SK-N-SH (cell line): ENCODE results near the gene TSC22D1. TPM values are rescaled to one million over a fixed set of nuclear protein-coding genes. Genes with fewer than 3 reads are reported as not detected.

Experiments used
- CTCF ChIA-PET: fragments of 300-600, 350-600 bp; formaldehyde crosslinking; extraction: SDS; loops from one replicate; lab custom pipeline; 2021; lab: Yijun Ruan, JAX
- POLR2A ChIA-PET: fragments of 350-600 bp; sonication (Branson Sonifier 250); formaldehyde crosslinking; extraction: SDS; loops from one replicate; lab custom pipeline; 2020; ENCODE audit warnings: antibody characterized with exemption, inconsistent platforms; lab: Yijun Ruan, JAX
- DNase-seq: peaks from one replicate; pipeline ENCODE4 v3.0.0; 2012
- H2AFZ ChIP-seq: fragments of 200-600 bp; sonication (generic); 2 replicates; pipeline ENCODE4 v1.8.1; 2016; ENCODE audit warnings: antibody characterized with exemption, mild to moderate bottlenecking, low read depth
- H3F3A ChIP-seq: fragments of 200-600 bp; sonication (generic); replicated peaks from 2 replicates; pipeline ENCODE3; 2016; ENCODE audit warnings: antibody characterized with exemption, mild to moderate bottlenecking; ENCODE audit not compliant: insufficient read depth
- H3K27ac ChIP-seq, 2 experiments: fragments of 200-500 bp in 1 of 2; fragments of 200-600 bp in 1 of 2; sonication (Bioruptor generic) in 1 of 2; sonication (generic), shearing (Covaris generic) in 1 of 2; 2 replicates each; pipeline versions ENCODE4 v1.5.1 to v1.6.1; 2014 to 2016; ENCODE audit warnings: low read depth in 2 of 2, inconsistent platforms in 1 of 2, low read length in 1 of 2, mild to moderate bottlenecking in 1 of 2, mixed read lengths in 1 of 2
- H3K27me3 ChIP-seq: fragments of 200-600 bp; sonication (generic), shearing (Covaris generic); 2 replicates; pipeline ENCODE4 v1.6.1; 2016; ENCODE audit warnings: mixed run types; ENCODE audit not compliant: insufficient read depth
- H3K36me3 ChIP-seq, 2 experiments: fragments of 200-500 bp in 1 of 2; fragments of 200-600 bp in 1 of 2; sonication (Bioruptor generic) in 1 of 2; sonication (generic) in 1 of 2; replicated peaks in 1 of 2; 2 replicates each; pipeline versions ENCODE3 to v1.5.1; 2014 to 2016; ENCODE audit warnings: low read length in 1 of 2, mild to moderate bottlenecking in 1 of 2; ENCODE audit not compliant: insufficient read depth in 2 of 2, control insufficient read depth in 1 of 2
- H3K4me1 ChIP-seq, 2 experiments: fragments of 200-500 bp in 1 of 2; fragments of 200-600 bp in 1 of 2; sonication (Bioruptor generic) in 1 of 2; sonication (generic), shearing (Covaris generic) in 1 of 2; 2 replicates each; pipeline versions ENCODE4 v1.5.1 to v1.6.1; 2014 to 2016; ENCODE audit warnings: low read depth in 1 of 2, low read length in 1 of 2, mixed run types in 1 of 2; ENCODE audit not compliant: insufficient read depth in 2 of 2, control insufficient read depth in 1 of 2
- H3K4me2 ChIP-seq: fragments of 200-600 bp; sonication (generic), shearing (Covaris generic); 2 replicates; pipeline ENCODE4 v1.6.1; 2017; ENCODE audit warnings: mixed run types
- H3K4me3 ChIP-seq, 2 experiments: fragments of 200-500 bp in 1 of 2; fragments of 200-600 bp in 1 of 2; sonication (Bioruptor generic) in 1 of 2; sonication (generic), shearing (Covaris generic) in 1 of 2; 2 replicates each; pipeline versions ENCODE4 v1.5.1 to v1.8.1; 2014 to 2016; ENCODE audit warnings: low read depth in 2 of 2, inconsistent platforms in 1 of 2, low read length in 1 of 2, mild to moderate bottlenecking in 1 of 2, mixed read lengths in 1 of 2, moderate library complexity in 1 of 2
- H3K79me2 ChIP-seq: fragments of 200-600 bp; sonication (generic); 2 replicates; pipeline ENCODE4 v1.8.1; 2017; ENCODE audit warnings: mild to moderate bottlenecking; ENCODE audit not compliant: insufficient read depth
- H3K9ac ChIP-seq: fragments of 200-600 bp; sonication (generic); 2 replicates; pipeline ENCODE4 v1.6.1; 2017; ENCODE audit warnings: mixed run types
- H3K9me2 ChIP-seq: fragments of 200-600 bp; sonication (generic); 2 replicates; pipeline ENCODE4 v1.6.1; 2017; ENCODE audit warnings: mixed run types
- H3K9me3 ChIP-seq: fragments of 200-600 bp; sonication (generic); 2 replicates; pipeline ENCODE4 v1.6.1; 2017; ENCODE audit warnings: mixed run types, mild to moderate bottlenecking, moderate library complexity
- H4K20me1 ChIP-seq: fragments of 200-600 bp; sonication (generic); 2 replicates; pipeline ENCODE4 v1.6.1; 2017; ENCODE audit warnings: mild to moderate bottlenecking, mixed run types; ENCODE audit not compliant: insufficient read depth
- FOSL2 ChIP-seq: IDR thresholded peaks from 2 replicates; pipeline ENCODE4 v1.4.0; 2012; ENCODE audit warnings: low read depth, mild to moderate bottlenecking, moderate library complexity, borderline replicate concordance
- GATA2 ChIP-seq: sonication (generic); formaldehyde crosslinking; IDR thresholded peaks from 2 replicates; pipeline ENCODE4 v1.5.0; 2020; ENCODE audit warnings: mild to moderate bottlenecking, missing genetic modification reagents
- MXI1 ChIP-seq: IDR thresholded peaks from 2 replicates; pipeline ENCODE4 v1.6.1; 2012; ENCODE audit warnings: mild to moderate bottlenecking, low read depth, low read length, improper control_type of control experiment
- NFIC ChIP-seq: IDR thresholded peaks from 2 replicates; pipeline ENCODE4 v1.4.0; 2012; ENCODE audit warnings: borderline replicate concordance
- NRF1 ChIP-seq: IDR thresholded peaks from 2 replicates; pipeline ENCODE4 v1.6.1; 2012; ENCODE audit warnings: low read depth, mild to moderate bottlenecking, low read length
- SIN3A ChIP-seq: IDR thresholded peaks from 2 replicates; pipeline ENCODE4 v1.6.1; 2012; ENCODE audit warnings: low read depth, mild to moderate bottlenecking, low read length, moderate library complexity, borderline replicate concordance
- WGBS: methylation state at CpG from one replicate; pipeline ENCODE4 v1.1.6; 2017; ENCODE audit warnings: low lambda C conversion rate; 5-methylcytosine and 5-hydroxymethylcytosine counted together
- polyA plus RNA-seq, 3 experiments: library from polyadenylated mRNA; depleted of rRNA; stranded (reverse); fragments of >200 nt; gene quantifications; 2 replicates each; pipeline ENCODE4 v1.2.3, GENCODE V29; 2012
- TF ChIP-seq, protein P1 (sequence below): fragments of 150-350 bp; IDR thresholded peaks from 2 replicates; pipeline ENCODE4 v1.6.1; 2016; ENCODE audit warnings: mild to moderate bottlenecking, low read depth, low read length
- TF ChIP-seq, protein P2 (sequence below): fragments of 150-350 bp; IDR thresholded peaks from 2 replicates; pipeline ENCODE4 v1.6.1; 2017; ENCODE audit warnings: antibody characterized with exemption, low read length, low read depth, borderline replicate concordance
- TF ChIP-seq, protein P3 (sequence below): IDR thresholded peaks from 2 replicates; pipeline ENCODE4 v1.6.1; 2012; ENCODE audit warnings: mild to moderate bottlenecking, low read depth, low read length, moderate library complexity
- TF ChIP-seq, protein P4 (sequence below): IDR thresholded peaks from 2 replicates; pipeline ENCODE4; 2012

TSC22D1 gene
- polyA plus RNA-seq, 1 of the 3 experiments (the other 2 are of a cell fraction): 137 TPM

DNA sequence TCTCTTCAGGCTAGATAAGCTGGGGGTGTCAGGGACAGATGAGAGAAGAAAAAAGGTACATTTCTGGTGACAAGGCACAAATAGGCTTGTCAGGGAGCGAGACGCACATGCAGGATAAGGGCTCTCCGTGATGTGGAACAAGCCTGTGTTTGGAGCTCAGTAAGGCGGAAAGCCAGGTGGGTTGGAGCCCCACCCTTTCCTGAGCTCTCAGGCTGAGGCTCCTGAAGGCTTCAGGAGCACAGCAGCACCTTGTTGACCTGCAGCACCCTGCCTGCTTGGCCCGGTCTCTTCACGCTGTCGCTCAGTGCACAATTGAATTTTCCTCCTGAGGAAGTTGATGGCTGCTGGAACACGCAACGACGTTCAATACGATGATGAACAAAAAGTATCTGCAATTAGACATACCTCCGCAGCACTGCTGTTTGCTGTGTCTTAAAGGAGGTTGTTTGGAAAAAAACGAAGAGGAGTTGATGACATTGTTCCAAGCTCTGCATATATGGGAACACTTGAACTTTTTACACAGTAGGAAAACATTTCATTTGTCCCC is 173.2 kb downstream of the TSC22D1 start:
- POLR2A ChIA-PET: interaction anchor here (1.5 kb wide), 1 partner anchor 34 kb away, joined by 11 read pairs; no protein-coding TSS in a partner anchor
- Histone ChIP-seq H3K4me1 (peaks cover 0 to 45% of the 10 kb centered on the region in 2 experiments; a peak in 2 of 4 replicates), H3K27me3 (no peaks in the 10 kb centered on the region), H3K27ac (peak overlapping the region in 1 of 2 experiments; percentile 96; a peak in 2 of 4 replicates), H2AFZ (no peak overlapping the region), H3K79me2 (no peaks in the 10 kb centered on the region), H3K9me3 (no peaks in the 10 kb centered on the region), H3K9ac (no peak overlapping the region), H3F3A (no peaks in the 10 kb centered on the region), H3K4me2 (no peak overlapping the region), H3K4me3 (no peak overlapping the region), H3K9me2 (no peaks in the 10 kb centered on the region), H3K36me3 (no peaks in the 10 kb centered on the region), H4K20me1 (no peaks in the 10 kb centered on the region)
- no peak for DNase-seq
- CTCF ChIA-PET: interaction anchor here (0.6 to 1.5 kb wide), 3 partner anchors 13 to 495 kb away, joined by 3 to 5 read pairs (median 3); no protein-coding TSS in a partner anchor
- TF ChIP-seq NFIC (no peak), SIN3A (no peak), GATA2 (CRISPR knock-in tag) (no peak), NRF1 (no peak), FOSL2 (no peak), MXI1 (no peak)
- TF ChIP-seq, protein P1, sequence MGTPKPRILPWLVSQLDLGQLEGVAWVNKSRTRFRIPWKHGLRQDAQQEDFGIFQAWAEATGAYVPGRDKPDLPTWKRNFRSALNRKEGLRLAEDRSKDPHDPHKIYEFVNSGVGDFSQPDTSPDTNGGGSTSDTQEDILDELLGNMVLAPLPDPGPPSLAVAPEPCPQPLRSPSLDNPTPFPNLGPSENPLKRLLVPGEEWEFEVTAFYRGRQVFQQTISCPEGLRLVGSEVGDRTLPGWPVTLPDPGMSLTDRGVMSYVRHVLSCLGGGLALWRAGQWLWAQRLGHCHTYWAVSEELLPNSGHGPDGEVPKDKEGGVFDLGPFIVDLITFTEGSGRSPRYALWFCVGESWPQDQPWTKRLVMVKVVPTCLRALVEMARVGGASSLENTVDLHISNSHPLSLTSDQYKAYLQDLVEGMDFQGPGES: no peak
- TF ChIP-seq, protein P2, sequence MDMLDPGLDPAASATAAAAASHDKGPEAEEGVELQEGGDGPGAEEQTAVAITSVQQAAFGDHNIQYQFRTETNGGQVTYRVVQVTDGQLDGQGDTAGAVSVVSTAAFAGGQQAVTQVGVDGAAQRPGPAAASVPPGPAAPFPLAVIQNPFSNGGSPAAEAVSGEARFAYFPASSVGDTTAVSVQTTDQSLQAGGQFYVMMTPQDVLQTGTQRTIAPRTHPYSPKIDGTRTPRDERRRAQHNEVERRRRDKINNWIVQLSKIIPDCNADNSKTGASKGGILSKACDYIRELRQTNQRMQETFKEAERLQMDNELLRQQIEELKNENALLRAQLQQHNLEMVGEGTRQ: no peak
- TF ChIP-seq, protein P3, sequence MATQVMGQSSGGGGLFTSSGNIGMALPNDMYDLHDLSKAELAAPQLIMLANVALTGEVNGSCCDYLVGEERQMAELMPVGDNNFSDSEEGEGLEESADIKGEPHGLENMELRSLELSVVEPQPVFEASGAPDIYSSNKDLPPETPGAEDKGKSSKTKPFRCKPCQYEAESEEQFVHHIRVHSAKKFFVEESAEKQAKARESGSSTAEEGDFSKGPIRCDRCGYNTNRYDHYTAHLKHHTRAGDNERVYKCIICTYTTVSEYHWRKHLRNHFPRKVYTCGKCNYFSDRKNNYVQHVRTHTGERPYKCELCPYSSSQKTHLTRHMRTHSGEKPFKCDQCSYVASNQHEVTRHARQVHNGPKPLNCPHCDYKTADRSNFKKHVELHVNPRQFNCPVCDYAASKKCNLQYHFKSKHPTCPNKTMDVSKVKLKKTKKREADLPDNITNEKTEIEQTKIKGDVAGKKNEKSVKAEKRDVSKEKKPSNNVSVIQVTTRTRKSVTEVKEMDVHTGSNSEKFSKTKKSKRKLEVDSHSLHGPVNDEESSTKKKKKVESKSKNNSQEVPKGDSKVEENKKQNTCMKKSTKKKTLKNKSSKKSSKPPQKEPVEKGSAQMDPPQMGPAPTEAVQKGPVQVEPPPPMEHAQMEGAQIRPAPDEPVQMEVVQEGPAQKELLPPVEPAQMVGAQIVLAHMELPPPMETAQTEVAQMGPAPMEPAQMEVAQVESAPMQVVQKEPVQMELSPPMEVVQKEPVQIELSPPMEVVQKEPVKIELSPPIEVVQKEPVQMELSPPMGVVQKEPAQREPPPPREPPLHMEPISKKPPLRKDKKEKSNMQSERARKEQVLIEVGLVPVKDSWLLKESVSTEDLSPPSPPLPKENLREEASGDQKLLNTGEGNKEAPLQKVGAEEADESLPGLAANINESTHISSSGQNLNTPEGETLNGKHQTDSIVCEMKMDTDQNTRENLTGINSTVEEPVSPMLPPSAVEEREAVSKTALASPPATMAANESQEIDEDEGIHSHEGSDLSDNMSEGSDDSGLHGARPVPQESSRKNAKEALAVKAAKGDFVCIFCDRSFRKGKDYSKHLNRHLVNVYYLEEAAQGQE: no peak
- TF ChIP-seq, protein P4, sequence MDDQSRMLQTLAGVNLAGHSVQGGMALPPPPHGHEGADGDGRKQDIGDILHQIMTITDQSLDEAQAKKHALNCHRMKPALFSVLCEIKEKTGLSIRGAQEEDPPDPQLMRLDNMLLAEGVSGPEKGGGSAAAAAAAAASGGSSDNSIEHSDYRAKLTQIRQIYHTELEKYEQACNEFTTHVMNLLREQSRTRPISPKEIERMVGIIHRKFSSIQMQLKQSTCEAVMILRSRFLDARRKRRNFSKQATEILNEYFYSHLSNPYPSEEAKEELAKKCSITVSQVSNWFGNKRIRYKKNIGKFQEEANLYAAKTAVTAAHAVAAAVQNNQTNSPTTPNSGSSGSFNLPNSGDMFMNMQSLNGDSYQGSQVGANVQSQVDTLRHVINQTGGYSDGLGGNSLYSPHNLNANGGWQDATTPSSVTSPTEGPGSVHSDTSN: no peak
- 98% methylated on average over 13 of the region's 13 CpGs for WGBS
